ENCODE measurements around the gene PML. TPM values are rescaled to one million over a fixed set of nuclear protein-coding genes. Genes with fewer than 3 reads are reported as not detected.
A peak's percentile ranks its signal among the peaks of the same experiment; 100 is the strongest.

The PML gene
- total RNA-seq = 74.8 and 78.9 TPM in 2 replicates

GRCh38 chr15:73994413-73994883 lies at the start of gene PML:
TSS of gene PML (plus strand) at chr15:73994716. CDS start at chr15:73994813, 97 bp downstream.
- TF ChIP-seq CTCF (conservative IDR thresholded peaks at IDR 0.05; ENCODE audit: low read depth, low read length) = no peak
- peak within 1 kb of the TSS; percentile 85 for H3K4me3 ChIP-seq (ENCODE audit: low read depth, low read length)
- DNase-seq (ENCODE audit: low read depth) = peak; percentile 52

GRCh38 chr15:73945130-73945508 lies 49.4 kb upstream of the PML start:
- TF ChIP-seq CTCF (conservative IDR thresholded peaks at IDR 0.05; ENCODE audit: low read depth, low read length) = no peak
- DNase-seq (ENCODE audit: low read depth) = no peak
- H3K4me3 ChIP-seq (ENCODE audit: low read depth, low read length) = no peak overlapping the region

- no peak for DNase-seq (ENCODE audit: low read depth)
- H3K4me3 ChIP-seq (ENCODE audit: low read depth, low read length) = no peak overlapping the region
- TF ChIP-seq CTCF (conservative IDR thresholded peaks at IDR 0.05; ENCODE audit: low read depth, low read length) = no peak
Measured at GRCh38 chr15:73946046-73946721, 48.3 kb upstream of the PML start.

- no peak for DNase-seq (ENCODE audit: low read depth)
- no peak for TF ChIP-seq CTCF (conservative IDR thresholded peaks at IDR 0.05; ENCODE audit: low read depth, low read length)
- no peak overlapping the region for H3K4me3 ChIP-seq (ENCODE audit: low read depth, low read length)
Measured at GRCh38 chr15:73946795-73947370, 47.6 kb upstream of the PML start.

GRCh38 chr15:73947651-73948050 lies 46.9 kb upstream of the PML start:
- no peak for TF ChIP-seq CTCF (conservative IDR thresholded peaks at IDR 0.05; ENCODE audit: low read depth, low read length)
- H3K4me3 ChIP-seq (ENCODE audit: low read depth, low read length) = no peak overlapping the region
- no peak for DNase-seq (ENCODE audit: low read depth)

GRCh38 chr15:73948396-73948795 lies 46.1 kb upstream of the PML start:
- no peak for TF ChIP-seq CTCF (conservative IDR thresholded peaks at IDR 0.05; ENCODE audit: low read depth, low read length)
- no peak overlapping the region for H3K4me3 ChIP-seq (ENCODE audit: low read depth, low read length)
- DNase-seq (ENCODE audit: low read depth) = no peak

GRCh38 chr15:73948982-73949381 lies 45.5 kb upstream of the PML start:
- DNase-seq (ENCODE audit: low read depth) = no peak
- no peak for TF ChIP-seq CTCF (conservative IDR thresholded peaks at IDR 0.05; ENCODE audit: low read depth, low read length)

More at GRCh38 chr15:73948982-73949381, 45.5 kb upstream of the PML start:
- H3K4me3 ChIP-seq (ENCODE audit: low read depth, low read length) = no peak overlapping the region

Data from epithelial cell of proximal tubule (primary cell).